ENCODE results near the gene CILP.
"Not testable (repeated sequence)": the region's sequence is repeated elsewhere in the genome, so short reads cannot be mapped to it uniquely, and the experiment has no call there.

The CILP gene

DNA sequence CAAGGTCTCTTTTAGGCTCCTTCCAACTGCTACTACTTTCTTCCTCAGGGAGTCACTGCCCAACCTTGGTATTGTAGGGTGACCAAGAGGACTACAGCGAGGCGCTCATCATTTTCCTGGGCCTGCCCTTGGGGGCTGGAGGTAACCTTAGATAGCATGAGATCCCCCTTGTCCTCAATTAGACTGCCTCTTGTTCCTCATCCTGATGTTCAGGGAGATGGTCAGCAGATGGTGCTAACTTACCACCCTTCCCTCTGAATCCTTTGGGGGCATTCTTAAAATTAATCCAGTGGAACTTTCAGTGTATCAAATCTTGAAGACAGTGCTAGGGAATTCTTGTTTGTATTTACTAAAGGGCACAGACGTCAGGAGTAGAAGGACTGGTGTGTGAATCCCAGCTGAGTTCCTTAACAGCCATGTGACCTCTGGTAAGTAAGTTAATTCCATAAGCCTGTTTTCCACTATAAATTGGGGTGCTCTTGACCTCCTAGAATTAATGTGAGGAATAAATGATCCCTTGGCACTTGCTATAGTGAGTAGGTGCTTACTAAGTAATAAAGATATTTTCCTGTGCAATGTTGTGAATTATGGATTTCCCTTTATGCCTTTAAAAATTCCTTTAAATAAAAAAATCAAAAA, 22.1 kb downstream of the CILP start:
- DNase-seq = no peak

DNA sequence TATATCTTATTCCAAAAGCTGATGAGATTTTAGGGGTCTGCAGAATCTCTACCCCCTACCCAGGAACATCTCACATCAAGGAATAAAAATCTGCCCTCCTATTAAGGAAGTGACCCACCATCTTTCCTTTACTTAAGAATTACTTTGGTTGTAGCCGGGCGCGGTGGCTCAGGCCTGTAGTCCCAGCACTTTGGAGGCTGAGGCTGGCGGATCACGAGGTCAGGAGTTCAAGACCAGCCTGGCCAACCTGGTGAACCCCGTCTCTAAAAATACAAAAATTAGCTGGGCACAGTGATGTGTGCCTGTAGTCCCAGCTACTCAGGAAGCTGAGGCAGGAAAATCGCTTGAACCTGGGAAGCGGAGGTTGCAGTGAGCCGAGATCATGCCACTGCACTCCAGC, 22.8 kb downstream of the CILP start:
- DNase-seq = not testable (repeated sequence)

DNA sequence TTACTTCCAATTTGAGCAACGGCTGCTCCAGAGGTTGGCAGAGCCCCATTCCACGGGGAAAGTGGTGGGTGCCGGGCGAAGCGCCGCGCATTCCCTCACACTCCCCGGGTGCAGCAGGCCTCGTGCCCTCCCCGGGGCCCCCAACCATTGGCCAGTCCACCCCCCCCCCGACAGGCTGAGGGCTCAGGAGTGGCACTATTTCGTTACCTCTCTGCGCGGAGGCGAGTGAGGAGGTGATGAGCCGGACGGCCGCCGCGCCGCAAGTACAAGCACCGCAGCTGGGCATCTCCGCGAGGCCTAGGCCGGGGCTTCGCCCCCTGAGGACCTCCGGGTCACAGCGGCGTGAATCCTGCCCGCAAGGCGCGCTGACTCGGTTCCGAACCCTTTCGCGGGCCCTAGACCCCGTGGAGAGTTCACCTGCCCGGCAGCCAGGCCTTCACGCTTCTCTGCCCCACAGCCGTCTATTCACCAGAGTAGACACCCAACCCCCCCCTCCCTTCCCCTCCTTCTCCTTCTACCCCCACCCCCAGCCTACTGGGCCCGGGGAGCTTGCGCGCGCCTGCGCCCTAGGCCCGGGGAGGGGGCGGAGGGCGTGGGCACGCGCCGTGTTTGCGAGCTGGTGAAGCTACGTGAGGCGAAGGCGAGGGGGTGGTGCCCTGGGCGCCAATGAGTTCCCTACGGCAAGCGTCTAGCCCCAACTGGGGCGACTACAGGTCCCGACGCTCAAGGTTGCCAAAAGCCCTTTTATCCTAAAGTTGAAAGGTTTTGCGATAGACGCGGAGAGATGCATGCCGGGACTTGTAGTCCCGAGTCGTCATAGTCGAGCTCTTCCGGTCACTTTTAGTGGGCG, 26.2 kb downstream of the CILP start, which contains the start of gene CLPX:
CLPX (minus strand) TSS at position 475 of the 850 bp plus-strand sequence; CDS start at position 286, 189 bp downstream.
- peak; percentile 59 for DNase-seq

DNA sequence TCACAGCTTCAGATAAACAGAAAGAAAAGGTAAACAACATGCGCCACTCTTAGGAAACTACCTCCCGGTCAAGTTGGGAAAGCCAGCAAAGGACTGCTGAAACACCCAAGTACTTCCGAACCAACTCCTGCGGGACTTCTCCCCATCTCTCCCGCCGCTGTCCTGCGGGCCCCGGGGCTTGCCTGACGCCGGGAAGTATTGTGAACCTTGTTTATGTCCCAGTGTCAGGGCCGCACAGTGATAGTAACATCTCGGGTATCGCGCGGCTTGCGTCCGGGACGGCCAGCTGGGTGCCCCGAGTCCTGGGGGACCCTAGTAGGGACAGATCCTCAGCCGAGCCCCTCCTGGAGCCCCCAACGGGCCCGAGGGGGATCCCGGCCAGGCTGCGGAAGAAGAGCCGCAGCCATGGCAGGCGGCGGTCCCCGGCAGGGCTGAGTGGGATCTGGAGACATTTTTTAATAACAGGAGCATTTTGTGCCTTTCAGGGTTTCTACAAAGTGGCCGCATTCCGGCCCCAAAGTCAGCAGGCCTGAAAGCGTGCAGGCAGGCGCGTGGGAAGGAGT, 26.9 kb downstream of the CILP start:
- DNase-seq = peak; percentile 15

DNA sequence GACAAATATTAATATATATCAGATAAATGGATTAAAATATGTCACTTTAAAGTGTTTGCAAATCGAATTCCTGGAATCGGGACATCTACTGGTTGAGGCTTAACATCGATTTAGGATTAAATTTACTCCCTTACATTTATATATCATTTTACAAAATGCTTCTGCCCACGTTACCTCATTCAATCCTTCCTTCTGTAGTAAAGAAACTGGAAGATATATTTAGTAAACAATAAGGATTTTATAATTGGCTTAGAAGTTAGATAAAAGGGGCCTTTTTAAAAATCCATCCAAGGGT, 27.5 kb downstream of the CILP start:
- no peak for DNase-seq

DNA sequence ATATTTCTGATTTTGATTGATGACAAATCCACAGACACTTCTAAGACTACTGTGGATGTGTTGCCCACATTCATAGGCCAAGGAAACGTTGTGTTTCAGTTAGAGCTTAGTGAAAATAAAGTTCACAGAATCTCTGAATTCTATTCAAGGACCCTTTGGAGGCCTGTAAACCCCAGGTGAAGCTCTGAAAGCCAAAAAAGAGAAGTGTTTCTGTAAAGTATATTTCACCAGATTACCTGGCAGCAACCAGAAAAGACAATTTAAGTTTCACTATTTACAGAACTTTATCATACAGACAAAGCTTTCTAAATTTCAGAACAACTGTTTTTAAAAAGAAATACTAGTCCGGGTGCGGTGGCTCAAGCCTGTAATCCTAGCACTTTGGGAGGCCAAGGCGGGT, 28.7 kb downstream of the CILP start:
- DNase-seq = no peak

DNA sequence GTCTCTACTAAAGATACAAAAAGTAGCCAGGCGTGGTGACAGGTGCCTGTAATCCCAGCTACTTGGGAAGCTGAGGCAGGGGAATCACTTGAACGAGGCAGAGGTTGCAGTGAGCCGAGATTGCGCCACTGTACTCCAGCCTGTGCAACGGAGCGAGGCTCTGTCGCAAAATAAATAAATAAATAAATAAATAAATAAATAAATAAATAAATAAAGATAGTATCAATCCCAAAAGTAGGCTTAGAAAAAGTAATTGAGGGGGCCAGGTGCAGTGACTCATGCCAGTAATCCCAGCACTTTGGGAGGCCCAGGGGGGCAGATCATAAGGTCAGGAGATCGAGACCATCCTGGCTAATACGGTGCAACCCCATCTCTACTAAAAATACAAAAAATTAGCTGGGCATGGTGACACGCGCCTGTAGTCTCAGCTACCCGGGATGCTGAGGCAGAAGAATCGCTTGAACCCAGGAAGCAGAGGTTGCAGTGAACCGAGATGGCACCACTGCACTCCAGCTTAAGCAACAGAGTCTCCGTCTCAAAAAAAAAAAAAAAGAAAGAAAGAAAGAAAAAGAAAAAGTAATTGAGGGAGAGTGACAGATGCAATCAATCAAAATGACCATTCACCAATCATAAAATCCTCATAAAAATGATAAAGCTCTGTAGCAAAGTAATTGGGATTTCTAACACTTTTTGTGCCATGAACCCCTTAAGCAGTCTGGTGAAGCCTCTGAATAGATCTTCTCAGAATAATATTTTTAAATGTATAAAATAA, 29.5 kb downstream of the CILP start:
- DNase-seq = not testable (repeated sequence)

DNA sequence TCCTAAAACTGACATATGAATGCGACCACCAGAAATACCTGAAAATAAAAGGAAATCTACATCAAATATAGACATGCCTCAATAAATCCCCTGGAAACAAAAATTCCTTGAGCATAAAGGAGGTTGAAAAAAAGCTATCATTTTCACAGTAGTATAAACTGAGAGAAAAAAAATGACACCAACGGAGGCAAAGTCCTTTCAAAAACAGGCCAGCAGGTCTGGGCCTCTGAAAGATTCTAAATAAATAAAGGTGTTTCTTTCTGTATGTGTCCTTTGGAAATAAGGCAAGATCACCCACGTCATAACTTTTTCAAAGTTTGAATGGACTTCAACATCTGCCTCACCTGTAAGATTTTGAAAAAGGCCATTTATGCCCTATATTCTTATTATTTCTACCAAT, 31.1 kb downstream of the CILP start:
- no peak for DNase-seq

DNA sequence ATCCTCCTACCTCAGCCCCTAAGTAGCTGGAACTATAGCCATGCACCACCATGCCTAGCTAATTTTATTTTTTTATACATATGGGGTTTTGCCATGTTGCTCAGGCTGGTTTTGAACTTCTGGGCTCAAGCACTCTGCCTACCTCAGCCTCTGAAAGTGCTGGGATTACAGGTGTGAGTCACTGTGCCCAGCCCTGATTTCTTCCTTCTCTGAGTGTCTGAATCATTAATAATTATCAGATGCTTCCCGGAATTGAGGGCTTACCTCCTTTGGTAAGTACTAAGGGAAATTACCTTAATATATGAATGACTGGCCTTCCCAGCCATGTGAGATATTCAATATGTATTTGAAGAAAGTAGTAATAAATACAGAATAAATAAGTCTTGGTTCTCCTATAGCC, 33.4 kb downstream of the CILP start:
- DNase-seq = no peak

DNA sequence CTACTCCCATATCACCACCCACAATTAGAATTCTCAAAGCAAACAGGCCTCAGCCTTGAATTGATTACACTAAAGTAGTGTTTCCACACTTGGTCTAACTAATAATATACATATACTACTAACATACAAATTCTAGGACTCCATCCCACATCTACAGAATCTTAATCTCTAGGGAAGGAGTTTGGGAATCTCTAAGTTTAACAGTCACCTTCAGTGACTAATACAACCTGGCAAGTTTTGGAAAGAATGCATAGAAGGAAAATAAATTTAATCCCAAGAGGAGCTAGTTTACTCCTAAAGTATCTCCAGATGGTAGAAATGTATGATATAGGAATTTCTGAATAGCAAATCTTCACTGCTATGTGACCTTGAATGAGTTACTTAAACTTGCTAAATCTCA, 35.2 kb downstream of the CILP start:
- no peak for DNase-seq

DNA sequence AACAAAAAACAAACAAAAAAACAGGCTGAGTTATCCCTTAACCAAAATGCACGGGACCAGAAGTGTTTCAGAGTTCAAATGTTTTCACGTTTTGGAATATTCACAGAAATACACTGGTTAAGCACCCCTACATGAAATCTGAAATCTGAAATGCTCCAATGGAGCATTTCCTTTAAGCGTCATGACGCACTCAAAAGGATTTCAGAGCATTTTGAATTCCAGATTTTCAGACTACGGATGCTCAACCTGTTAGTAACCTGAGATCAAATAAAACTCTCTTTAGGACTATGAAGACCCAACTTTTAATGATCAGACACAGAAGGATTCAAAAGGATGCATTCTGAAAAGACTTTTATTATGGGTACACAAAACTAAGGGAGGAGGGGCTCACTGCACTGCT, 35.8 kb downstream of the CILP start:
- DNase-seq = no peak

DNA sequence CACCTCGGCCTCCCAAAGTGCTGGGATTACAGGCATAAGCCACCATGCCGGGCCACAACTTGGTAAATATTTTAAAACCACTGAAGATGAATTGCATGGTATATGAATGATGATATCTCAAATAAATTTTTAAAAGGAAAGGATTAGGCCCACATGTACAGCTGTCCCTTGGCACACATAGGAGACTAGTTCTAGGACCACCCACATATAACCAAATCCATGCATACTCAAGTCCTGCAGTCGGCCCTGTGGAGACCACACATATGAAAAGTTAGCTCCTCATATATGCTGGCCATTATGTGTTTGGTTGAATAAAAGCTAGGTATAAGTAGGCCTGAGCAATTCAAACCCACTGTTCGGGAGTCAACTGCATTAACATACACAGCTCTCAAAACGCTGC, 36.8 kb downstream of the CILP start:
- no peak for DNase-seq

DNA sequence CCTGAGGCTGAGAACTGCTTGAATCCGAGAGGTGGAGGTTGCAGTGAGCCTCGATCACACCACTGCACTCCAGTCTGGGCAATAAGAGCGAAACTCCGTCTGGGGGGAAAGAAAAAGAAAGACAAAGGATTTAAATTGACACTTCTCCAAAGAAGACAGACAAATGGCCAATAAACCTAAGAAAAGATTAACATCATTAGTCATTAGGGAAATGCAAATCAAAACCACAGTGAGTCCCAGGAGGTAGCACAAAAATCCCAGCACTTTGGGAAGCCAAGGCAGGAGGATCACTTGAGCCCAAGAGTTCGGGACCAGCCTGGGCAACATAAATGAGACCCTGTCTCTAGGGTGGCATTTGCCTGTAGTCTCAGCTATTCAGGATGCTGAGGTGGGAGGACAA, 38.7 kb downstream of the CILP start:
- DNase-seq = no peak

DNA sequence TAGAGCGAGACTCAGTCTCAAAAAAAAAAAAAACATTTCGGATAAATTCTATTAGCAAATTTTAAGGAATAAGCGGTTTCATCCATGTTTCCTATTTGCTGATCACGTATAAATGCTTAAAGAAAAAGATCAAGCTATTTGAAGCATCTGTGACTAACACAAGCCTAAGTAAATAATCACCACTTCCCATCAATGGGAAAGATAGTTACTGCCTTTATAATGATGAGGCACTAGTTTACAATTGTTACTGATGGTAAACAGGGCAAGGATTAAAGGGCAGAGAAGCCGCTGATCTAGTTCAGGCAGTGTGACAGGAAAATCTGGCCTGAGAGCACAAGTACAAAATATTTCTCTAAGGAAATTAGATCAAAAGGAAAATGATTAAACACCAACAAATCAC, 39.8 kb downstream of the CILP start:
- DNase-seq = no peak

DNA sequence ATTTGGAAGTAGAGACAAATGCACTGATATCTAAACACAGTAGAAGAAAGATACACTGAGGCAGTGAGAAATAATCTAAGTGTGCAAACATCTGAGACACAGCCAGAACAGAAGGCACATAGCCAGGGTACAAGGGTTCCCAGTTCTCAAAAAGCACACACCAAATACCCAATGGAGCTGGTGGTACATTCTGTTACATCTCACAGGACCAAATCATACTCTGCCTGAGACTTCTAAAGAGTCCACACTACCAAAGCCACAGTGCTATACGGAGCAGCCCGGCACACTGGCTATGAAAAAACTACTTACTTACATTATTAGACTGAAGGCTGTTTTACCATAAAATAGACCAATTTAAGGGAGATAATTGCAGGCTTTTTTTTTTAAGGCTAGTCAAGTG, 45.4 kb downstream of the CILP start:
- no peak for DNase-seq

DNA sequence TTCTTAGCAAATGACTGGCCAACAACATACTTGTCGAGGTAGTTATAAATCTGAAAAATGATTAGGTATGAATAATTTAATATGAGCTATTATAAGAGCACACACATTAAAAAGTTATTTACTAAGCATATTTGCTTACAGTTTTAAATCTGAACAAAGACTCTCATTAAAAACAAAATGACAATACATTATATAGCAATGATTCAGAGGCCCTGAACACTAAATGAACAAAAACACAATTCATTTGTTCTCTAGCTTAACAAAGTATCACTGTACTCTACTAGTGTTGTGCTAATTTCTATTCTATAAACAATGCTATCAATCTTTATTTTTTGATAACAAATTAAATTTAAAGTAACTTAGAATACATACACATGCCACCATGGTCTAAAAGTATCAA, 47.1 kb downstream of the CILP start:
- DNase-seq = no peak

DNA sequence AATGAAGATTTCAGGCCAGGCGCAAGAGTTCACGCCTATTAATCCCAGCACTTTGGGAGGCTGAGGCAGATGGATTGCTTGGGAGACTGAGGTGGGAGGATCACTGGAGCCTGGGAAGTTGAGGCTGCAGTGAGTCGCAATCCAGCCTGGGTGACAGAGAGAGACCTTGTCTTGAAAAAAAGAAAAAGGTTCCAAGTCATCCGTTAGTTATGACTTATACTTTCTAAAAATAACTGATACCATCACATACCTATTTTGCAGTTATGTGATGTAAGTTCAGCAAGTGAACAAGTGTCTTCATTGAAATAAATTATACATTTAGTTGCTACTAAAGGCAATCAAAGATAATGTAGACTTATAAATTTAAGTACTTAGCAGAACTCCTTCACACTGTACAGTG, 48.2 kb downstream of the CILP start:
- no peak for DNase-seq

DNA sequence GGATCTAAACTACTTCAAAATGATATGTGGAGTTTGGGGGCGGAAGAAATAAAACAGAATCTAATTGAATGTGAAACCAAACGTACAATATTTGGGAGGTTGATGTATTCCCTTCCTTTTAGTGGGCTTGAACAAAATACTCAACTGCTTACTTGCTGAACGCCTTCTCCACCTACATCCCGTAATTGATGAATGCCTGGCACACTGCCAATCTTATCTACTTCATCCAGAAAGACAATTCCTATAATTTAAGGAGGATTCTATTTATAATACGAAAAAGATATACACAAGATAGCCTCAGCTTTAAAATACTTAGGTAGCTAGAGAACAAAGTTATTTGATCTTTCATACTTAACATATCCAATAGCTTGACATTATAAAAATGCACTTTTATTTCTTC, 54.6 kb downstream of the CILP start:
- no peak for DNase-seq

DNA sequence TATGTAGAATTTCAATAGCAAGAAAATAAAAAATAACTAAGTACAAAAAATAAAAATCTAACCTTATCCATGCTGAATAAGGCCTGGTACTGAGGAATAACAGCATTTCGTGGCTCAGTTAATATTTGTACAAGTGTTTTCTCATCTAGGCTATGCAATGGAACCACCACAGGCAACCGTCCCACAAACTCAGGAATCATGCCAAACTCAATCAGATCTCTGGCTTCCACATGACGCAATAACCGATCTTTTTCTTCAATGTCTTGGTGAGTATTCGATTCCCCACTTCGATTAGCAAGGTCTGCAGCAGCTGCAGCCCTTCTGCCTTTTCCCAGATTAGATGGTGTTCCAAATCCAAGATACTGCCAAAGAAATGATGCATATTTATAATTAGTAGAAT, 56.6 kb downstream of the CILP start:
- DNase-seq = no peak

DNA sequence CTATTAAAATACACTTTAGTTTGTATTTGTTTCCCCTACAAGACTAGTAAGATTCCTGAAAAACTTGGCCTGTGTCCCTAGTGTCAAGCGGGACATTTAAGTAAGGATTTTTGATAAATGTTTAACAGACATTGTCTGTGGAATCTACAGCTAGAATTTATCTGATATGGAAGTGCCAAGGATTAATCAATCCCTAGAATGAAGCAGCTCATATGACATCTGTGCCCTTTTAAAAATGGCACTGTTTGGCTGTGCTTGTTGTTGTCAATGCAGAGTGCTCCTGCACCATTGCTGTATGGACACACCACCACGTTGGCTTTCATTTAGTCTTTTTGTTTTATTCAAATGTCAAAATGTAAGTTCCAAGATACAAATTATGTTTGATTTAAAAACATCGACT, 63.4 kb downstream of the CILP start:
- no peak for DNase-seq

DNA sequence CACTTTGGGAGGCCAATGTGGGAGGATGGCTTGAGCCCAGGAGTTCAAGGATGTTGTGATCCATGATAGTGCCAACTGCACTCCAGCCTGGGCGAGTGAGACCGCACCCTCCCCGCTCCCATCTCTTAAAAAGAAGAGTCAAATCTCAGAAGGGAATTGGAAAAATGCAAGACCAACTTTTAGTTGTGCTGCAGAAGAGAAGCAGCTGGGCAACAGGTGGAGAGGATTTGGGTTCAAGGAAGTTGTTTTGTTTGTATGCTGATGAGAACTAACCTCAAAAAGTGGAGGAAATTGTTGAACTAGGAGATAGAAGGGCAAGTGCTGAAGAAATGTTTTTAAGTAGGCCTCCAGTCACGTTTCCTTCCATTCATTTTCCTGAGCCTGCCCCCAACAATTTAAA, 64.8 kb downstream of the CILP start:
- no peak for DNase-seq
